ENCODE measurements around the gene BCR.

Gene BCR

DNA sequence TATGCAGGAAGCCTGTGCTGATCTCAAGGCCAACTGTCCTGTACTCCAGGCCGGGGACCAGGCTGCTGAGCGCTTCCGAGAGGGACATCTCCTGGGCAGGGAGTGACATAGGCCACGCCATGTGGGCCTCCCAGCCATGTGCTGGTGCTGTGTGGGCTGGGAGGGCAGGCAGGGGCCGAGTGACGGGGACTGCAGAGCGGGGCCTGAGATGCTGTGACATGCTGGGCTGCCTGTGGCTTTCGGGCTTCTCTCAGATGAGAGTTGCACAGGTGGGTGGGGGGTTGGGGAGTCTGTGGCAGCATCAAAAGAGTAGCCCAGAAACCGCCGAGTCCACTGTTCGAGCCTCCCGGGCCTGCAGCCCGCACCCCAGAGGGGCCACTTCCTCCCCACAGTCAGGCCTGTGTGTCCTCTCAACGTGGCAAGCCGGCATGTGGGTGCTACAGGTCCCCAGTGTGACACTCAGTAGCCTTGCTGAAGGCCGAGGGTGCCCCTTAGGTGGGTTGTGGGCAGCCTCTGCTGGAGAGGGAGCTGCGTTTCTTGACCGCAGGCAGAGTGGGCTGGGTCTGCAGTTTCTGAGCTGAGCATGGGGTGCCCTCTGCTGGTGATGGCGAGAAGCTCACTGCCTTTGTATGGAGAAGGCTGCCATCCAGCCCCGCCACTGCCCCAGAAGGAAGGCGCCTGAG, 101.2 kb downstream of the BCR start:
- no peak overlapping the region for H3K4me3 Mint-ChIP-seq
- no peaks in the 10 kb centered on the region for H3K27me3 Mint-ChIP-seq (ENCODE audit: low read depth)
- H3K27ac Mint-ChIP-seq: no peak overlapping the region
- H3K4me1 Mint-ChIP-seq (ENCODE audit: low read depth): peaks cover 15% of the 10 kb centered on the region
- H3K36me3 Mint-ChIP-seq (ENCODE audit: low read depth): peaks cover 10% of the 10 kb centered on the region
- H3K9me3 Mint-ChIP-seq: no peaks in the 10 kb centered on the region

DNA sequence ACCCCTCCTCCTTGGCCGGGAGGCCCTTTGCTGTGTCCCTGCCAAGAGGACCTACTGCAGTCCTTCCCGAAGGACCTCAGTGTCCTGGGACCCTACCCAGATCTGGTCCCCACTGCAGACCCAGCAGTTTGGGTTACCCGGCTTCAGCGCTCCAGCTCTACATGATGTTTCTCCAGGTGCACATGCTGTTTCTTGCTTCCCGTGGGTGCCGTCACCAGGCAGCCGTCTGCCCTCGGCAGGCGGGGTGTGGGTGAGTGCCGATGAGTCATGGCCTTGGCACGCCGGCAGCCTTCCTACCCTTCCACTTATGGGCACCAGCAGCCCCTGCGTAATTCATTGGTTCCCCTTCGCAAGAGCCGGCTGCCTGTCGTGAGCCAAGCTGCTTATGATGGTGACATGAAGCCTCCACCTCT, 101.8 kb downstream of the BCR start:
- Mint-ChIP-seq H3K4me1 (ENCODE audit: low read depth) (peaks cover 15% of the 10 kb centered on the region), H3K36me3 (ENCODE audit: low read depth) (peaks cover 12% of the 10 kb centered on the region), H3K27ac (no peak overlapping the region), H3K4me3 (no peak overlapping the region), H3K27me3 (ENCODE audit: low read depth) (no peaks in the 10 kb centered on the region), H3K9me3 (no peaks in the 10 kb centered on the region)

DNA sequence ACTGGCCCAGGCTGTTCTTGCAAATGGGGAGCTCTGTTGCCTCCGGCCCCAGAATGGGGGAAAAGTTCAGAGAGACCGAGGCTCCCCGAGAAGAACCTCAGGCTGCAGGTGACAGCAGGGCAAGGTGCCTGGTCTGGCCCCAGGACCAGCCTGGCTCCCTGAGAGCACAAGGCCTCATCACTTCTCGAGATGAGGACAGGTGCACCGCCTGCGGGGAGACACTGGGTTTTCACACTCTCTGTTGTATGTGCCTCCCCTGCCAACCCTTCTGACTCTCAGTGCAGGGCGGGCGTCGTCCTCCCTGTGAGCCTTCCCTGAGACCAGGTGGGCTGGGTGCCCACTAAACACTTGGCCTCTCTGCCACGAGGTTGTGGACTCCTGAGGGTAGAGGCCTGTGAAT, 102.2 kb downstream of the BCR start:
- Mint-ChIP-seq H3K36me3 (ENCODE audit: low read depth) (peaks cover 10% of the 10 kb centered on the region), H3K4me1 (ENCODE audit: low read depth) (peaks cover 13% of the 10 kb centered on the region), H3K9me3 (no peaks in the 10 kb centered on the region), H3K4me3 (no peak overlapping the region), H3K27ac (no peak overlapping the region), H3K27me3 (ENCODE audit: low read depth) (no peaks in the 10 kb centered on the region)

DNA sequence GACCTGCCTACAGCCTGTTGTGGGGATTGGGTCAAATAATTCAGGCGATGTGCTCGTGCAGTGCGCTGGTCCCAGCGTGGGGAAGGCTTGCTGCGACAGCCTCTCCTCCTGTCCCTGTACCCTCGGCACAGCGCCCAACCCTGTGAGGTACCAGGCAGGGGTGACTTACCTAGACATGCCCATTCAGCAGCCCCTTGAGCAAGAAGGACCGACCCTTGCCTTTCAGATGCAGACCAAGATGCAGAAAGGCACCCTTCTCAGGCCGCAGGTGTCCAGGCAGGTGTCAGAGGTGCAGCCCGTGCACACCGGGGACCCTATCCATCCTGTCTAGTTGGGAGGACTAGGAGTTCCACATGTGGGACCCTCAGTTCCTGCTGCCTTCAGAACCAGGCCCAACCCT, 102.7 kb downstream of the BCR start:
- Mint-ChIP-seq H3K4me3 (no peak overlapping the region), H3K9me3 (no peaks in the 10 kb centered on the region), H3K27ac (no peak overlapping the region), H3K27me3 (ENCODE audit: low read depth) (no peaks in the 10 kb centered on the region), H3K4me1 (ENCODE audit: low read depth) (peaks cover 13% of the 10 kb centered on the region), H3K36me3 (ENCODE audit: low read depth) (peaks cover 10% of the 10 kb centered on the region)

DNA sequence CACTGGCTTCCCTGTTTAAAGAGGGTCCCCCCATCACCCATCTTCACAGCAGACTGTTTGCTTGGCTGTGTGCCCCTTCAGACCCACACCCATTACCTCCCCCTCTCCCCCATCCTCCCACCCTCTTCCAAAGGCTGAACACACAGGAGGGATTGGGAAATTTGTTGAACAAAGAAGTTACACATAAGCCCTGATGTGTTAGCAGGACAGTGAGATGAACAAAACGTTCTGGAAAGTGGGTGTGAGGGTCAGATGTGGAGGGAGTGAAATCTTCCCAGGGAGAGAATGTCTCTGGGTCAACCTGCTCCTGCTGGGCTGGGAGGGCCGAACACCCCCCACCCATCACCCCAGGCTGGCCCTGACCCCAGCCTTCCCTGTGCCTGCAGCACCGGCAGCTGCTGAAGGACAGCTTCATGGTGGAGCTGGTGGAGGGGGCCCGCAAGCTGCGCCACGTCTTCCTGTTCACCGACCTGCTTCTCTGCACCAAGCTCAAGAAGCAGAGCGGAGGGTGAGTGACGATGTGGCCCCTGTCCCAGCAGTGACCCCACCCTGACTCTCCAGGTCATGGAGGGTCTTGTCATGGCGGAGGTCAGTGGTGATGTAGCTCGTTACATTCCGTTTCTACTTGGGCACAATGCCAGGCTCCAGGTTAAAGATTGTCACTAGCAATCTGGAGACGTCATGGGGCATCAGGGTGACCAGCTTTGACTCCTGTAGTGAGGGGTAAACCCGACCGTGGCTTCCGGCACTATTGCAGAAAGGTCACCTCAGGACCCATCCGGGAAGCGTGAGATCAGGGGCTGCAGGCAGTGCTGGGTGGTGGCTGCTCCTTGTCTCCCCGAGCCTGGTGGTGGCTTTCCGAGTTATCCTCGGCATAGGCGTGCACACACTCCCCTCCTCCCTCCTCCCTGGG, 103.5 kb downstream of the BCR start:
- H3K27me3 Mint-ChIP-seq (ENCODE audit: low read depth): no peaks in the 10 kb centered on the region
- H3K9me3 Mint-ChIP-seq: no peaks in the 10 kb centered on the region
- no peak overlapping the region for H3K27ac Mint-ChIP-seq
- H3K4me3 Mint-ChIP-seq: no peak overlapping the region
- peaks cover 10% of the 10 kb centered on the region for H3K36me3 Mint-ChIP-seq (ENCODE audit: low read depth)
- peaks cover 11% of the 10 kb centered on the region for H3K4me1 Mint-ChIP-seq (ENCODE audit: low read depth)

DNA sequence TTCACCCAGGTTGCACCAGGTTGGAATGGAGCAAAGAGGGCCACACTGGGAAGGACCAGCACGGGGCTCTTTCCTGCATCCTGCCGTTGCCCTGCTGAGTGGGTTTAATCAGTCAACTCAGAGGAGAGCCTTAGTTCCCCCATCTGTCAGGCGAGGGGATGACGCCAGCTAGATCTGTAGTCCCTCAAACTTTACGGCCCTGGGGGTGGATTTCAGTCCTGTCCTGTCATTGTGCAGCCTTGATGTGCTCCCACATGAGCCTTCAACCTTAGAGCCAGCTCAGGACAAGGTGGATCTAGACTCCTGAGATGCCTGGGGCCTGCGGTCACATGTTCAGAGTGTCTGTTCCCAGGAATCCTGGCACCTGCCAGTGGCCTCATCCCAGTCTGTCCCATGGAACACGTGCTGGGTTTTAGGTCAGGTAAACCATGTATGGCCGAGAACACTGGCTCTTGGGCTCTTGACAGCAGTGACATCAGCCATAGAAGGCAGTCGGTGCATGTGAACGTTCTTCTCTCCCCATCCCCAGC, 104.3 kb downstream of the BCR start:
- H3K27ac Mint-ChIP-seq: no peak overlapping the region
- no peaks in the 10 kb centered on the region for H3K9me3 Mint-ChIP-seq
- H3K27me3 Mint-ChIP-seq (ENCODE audit: low read depth): no peaks in the 10 kb centered on the region
- H3K36me3 Mint-ChIP-seq (ENCODE audit: low read depth): peaks cover 9% of the 10 kb centered on the region
- H3K4me1 Mint-ChIP-seq (ENCODE audit: low read depth): peaks cover 6% of the 10 kb centered on the region
- H3K4me3 Mint-ChIP-seq: no peak overlapping the region

DNA sequence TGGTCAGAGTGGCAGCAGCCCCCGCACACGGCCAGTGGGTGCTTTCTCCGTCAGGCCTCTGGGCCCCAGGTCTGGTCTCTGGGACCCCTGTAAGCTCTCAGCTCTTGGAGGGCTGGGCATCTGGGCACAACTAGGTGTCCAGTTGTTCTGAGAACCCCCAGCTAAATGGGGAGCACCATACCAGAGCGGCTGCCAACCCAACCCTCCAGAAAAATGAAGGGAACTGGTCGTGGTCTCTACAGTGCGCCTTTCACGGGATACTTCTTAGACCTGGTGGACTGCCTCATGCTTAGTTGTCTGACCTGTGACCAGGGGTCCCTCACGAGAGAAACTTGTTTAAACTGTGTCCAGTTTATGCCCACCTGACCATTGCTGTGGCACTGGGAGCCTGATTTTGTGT, 104.9 kb downstream of the BCR start:
- H3K4me3 Mint-ChIP-seq: no peak overlapping the region
- H3K9me3 Mint-ChIP-seq: no peaks in the 10 kb centered on the region
- H3K27me3 Mint-ChIP-seq (ENCODE audit: low read depth): no peaks in the 10 kb centered on the region
- peaks cover 4% of the 10 kb centered on the region for H3K4me1 Mint-ChIP-seq (ENCODE audit: low read depth)
- H3K36me3 Mint-ChIP-seq (ENCODE audit: low read depth): peaks cover 8% of the 10 kb centered on the region
- H3K27ac Mint-ChIP-seq: no peak overlapping the region

DNA sequence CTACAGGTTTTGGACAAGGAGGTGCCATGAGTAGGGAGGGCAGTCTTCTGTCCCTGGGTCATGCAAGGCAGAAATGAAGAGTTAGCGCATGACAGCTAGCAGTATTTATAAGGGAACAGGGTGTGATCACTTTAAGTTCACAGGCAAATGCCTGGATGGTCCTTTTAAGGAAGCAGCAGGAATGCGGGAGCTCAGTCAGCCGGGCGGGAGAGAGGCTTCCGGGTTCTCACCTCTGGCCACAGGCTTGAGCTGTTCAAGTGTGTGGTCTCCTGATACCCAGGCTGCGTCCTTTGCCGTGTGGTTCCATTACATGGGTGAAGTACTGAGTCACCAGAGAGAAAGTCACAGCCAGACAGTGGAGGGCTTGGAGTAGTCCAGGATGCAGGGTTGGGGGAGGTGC, 105.4 kb downstream of the BCR start:
- no peaks in the 10 kb centered on the region for H3K9me3 Mint-ChIP-seq
- no peak overlapping the region for H3K4me3 Mint-ChIP-seq
- peaks cover 7% of the 10 kb centered on the region for H3K36me3 Mint-ChIP-seq (ENCODE audit: low read depth)
- peaks cover 1% of the 10 kb centered on the region for H3K4me1 Mint-ChIP-seq (ENCODE audit: low read depth)
- H3K27ac Mint-ChIP-seq: no peak overlapping the region
- no peaks in the 10 kb centered on the region for H3K27me3 Mint-ChIP-seq (ENCODE audit: low read depth)

DNA sequence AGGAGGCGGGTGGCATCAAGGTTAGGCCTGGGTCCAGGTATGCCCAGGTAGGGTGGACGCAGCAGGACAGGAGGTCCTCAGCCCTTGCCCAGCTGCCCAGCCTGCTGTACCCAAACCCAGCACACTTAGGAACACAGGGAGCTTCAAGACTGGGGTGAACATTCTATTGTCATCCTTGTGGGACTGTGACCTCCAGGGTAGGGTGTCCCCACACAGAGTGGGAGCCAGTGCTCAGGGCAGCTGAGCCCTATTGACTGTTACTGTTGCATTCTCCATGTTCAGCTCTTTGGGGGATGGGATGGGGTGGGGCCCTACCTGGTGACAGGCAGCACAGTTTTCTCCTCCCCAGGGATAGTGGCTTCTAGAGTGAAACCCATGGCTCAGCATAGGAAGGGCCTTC, 106.0 kb downstream of the BCR start:
- Mint-ChIP-seq H3K27me3 (ENCODE audit: low read depth) (no peaks in the 10 kb centered on the region), H3K36me3 (ENCODE audit: low read depth) (peaks cover 8% of the 10 kb centered on the region), H3K9me3 (no peaks in the 10 kb centered on the region), H3K4me1 (ENCODE audit: low read depth) (peaks cover 1% of the 10 kb centered on the region), H3K4me3 (no peak overlapping the region), H3K27ac (no peak overlapping the region)

DNA sequence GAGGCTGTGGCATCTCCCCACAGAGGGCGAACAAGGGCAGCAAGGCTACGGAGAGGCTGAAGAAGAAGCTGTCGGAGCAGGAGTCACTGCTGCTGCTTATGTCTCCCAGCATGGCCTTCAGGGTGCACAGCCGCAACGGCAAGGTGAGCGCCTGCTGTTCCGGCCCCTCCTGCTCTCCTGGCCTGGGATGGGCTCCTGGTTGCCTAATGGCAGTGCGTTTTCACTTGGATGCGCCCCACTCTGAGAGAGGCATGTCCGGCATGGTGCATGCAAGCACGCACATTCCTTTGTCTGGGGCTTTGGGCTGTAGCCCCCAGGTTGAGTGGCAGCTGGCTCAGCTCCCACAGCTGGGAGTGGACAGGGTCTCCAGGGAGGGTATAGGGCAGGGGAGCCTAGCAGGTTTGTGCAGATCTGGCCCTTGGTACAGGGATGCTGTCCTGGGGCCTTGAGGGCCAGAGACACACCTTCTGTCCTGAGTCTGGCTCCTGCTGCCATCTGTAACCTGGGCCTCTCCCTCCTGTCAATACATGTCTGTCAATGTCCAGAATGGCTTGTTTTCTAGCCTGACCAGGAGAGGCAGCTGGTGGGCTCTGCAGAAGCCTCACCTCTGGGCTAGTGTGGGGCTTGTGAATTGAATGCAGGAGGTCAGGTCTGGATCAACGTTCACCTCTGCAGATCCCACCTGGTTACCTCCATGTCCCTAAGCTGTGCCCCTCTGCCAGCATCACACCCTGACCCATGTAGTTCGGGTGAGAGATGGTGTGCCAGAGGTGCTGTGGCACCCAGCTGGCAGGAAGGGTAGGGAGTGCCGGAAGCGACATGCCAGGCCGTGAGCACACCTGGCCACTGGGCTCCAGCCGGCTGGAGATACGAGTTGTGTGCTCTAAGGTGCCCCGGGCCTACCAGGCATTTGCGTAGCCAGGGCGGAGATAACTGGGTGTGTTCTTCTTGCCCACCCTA, 107.1 kb downstream of the BCR start:
- Mint-ChIP-seq H3K36me3 (ENCODE audit: low read depth) (peaks cover 13% of the 10 kb centered on the region), H3K27me3 (ENCODE audit: low read depth) (no peaks in the 10 kb centered on the region), H3K27ac (no peak overlapping the region), H3K4me1 (ENCODE audit: low read depth) (no peaks in the 10 kb centered on the region), H3K9me3 (no peaks in the 10 kb centered on the region), H3K4me3 (no peak overlapping the region)

DNA sequence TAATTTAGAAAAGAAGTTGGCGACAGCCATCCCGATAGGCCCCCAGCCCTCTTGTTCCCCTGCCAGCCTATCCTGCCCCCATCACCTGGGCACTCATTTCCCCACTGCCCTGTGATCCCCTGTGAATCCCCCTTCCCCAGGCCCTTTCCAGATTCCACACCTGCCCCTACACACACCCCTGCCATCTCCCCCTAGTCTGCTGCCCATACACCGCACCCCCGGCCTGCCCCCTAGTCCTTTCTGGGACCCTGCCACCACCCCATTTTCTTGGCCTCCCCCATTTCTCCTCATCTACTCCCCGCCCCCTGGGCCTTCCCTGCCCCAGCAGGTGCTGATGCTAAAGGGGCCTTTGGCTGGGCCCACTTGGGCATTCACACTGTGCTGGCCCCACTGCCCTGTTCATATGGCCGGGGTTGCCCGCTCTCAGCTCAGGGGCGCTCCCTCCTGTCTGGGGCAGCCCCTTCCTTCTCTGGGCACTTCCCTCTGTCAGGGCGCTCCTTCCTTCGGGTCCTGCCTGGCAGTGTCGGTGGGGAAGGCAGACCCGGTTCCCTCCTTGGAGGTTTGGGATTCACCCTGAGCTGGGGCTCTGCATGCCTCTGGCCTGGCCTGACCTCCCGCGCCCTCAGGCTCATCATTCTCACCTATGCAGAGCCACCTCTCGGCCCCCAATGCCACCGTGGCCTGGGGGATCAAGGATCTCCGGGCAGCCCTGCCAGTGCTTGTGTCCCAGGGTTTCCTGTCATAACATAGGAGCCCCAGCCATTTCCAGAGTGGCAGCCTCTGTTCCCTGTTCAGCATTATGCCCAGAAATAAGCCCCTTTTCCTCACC, 108.2 kb downstream of the BCR start:
- no peaks in the 10 kb centered on the region for H3K4me1 Mint-ChIP-seq (ENCODE audit: low read depth)
- no peak overlapping the region for H3K27ac Mint-ChIP-seq
- H3K9me3 Mint-ChIP-seq: no peaks in the 10 kb centered on the region
- no peaks in the 10 kb centered on the region for H3K27me3 Mint-ChIP-seq (ENCODE audit: low read depth)
- H3K36me3 Mint-ChIP-seq (ENCODE audit: low read depth): peaks cover 17% of the 10 kb centered on the region
- H3K4me3 Mint-ChIP-seq: no peak overlapping the region

DNA sequence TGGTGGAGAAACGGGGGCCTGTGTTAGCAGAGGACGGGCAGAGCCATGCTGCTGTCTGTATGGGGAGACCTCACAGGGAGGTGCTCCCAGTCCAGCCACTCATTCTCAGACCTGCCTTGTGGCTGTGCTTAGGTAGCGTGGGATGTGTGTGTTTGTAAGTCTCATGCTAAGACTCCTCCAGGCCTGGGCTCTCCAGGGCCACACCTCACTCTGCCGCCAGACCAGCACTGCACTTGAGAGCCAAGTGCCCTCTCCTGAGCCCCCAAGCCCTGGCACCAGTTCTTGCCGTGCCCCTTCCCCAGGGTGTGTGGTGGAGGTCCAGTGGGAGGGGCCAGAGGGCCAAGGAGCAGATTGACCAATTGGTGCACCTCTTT, 108.8 kb downstream of the BCR start:
- H3K27me3 Mint-ChIP-seq (ENCODE audit: low read depth): no peaks in the 10 kb centered on the region
- peaks cover 20% of the 10 kb centered on the region for H3K36me3 Mint-ChIP-seq (ENCODE audit: low read depth)
- no peaks in the 10 kb centered on the region for H3K4me1 Mint-ChIP-seq (ENCODE audit: low read depth)
- H3K27ac Mint-ChIP-seq: no peak overlapping the region
- no peaks in the 10 kb centered on the region for H3K9me3 Mint-ChIP-seq
- H3K4me3 Mint-ChIP-seq: no peak overlapping the region

DNA sequence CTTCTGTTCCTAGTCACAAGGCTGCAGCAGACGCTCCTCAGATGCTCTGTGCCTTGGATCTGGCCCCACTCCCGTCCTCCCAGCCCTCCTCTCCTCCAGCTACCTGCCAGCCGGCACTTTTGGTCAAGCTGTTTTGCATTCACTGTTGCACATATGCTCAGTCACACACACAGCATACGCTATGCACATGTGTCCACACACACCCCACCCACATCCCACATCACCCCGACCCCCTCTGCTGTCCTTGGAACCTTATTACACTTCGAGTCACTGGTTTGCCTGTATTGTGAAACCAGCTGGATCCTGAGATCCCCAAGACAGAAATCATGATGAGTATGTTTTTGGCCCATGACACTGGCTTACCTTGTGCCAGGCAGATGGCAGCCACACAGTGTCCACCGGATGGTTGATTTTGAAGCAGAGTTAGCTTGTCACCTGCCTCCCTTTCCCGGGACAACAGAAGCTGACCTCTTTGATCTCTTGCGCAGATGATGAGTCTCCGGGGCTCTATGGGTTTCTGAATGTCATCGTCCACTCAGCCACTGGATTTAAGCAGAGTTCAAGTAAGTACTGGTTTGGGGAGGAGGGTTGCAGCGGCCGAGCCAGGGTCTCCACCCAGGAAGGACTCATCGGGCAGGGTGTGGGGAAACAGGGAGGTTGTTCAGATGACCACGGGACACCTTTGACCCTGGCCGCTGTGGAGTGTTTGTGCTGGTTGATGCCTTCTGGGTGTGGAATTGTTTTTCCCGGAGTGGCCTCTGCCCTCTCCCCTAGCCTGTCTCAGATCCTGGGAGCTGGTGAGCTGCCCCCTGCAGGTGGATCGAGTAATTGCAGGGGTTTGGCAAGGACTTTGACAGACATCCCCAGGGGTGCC, 109.8 kb downstream of the BCR start:
- Mint-ChIP-seq H3K27me3 (ENCODE audit: low read depth) (no peaks in the 10 kb centered on the region), H3K4me1 (ENCODE audit: low read depth) (no peaks in the 10 kb centered on the region), H3K9me3 (no peaks in the 10 kb centered on the region), H3K36me3 (ENCODE audit: low read depth) (peaks cover 25% of the 10 kb centered on the region), H3K4me3 (no peak overlapping the region), H3K27ac (no peak overlapping the region)
